Cardiac muscle cell (in vitro differentiated cells and primary cell): ENCODE results near the gene IDUA. TPM values are rescaled to one million over a fixed set of nuclear protein-coding genes. Genes with fewer than 3 reads are reported as not detected.
"Not testable (repeated sequence)": the region's sequence is repeated elsewhere in the genome, so short reads cannot be mapped to it uniquely, and the experiment has no call there.

ENCODE experiments used
- DNase-seq, 2 donors: peaks; one replicate each; pipeline versions ENCODE4 v3.0.0 to v3.0.0-alpha.2; 2010 to 2017; ENCODE audit warnings: low read depth in 1 of 2, low spot score in 1 of 2
- H3K27ac ChIP-seq: fragments of 200-600 bp; sonication (generic); 2 replicates; pipeline ENCODE4 v1.5.1; 2016
- H3K27me3 ChIP-seq: fragments of 200-600 bp; sonication (generic); 2 replicates; pipeline ENCODE4 v1.6.0; 2016; ENCODE audit warnings: control low read depth
- H3K36me3 ChIP-seq: fragments of 200-600 bp; sonication (generic); 2 replicates; pipeline ENCODE4 v1.5.1; 2016; ENCODE audit warnings: control low read depth
- H3K4me1 ChIP-seq: fragments of 200-600 bp; sonication (generic); 2 replicates; pipeline ENCODE4 v1.8.1; 2017; ENCODE audit warnings: low read depth, mild to moderate bottlenecking, mixed run types
- H3K4me3 ChIP-seq: fragments of 200-600 bp; sonication (generic); 2 replicates; pipeline ENCODE4 v1.5.1; 2016; ENCODE audit warnings: mild to moderate bottlenecking
- H3K9me3 ChIP-seq: fragments of 200-600 bp; sonication (generic); 2 replicates; pipeline ENCODE4 v1.5.1; 2017; ENCODE audit warnings: low read depth, mild to moderate bottlenecking, control low read depth
- polyA plus RNA-seq: library from polyadenylated mRNA; unstranded; fragments of >200 nt; fragmentation: Nextera tagmentation; extraction: Ambion mirVana; gene quantifications from 2 replicates; pipeline ENCODE4 v1.2.1, GENCODE V29; 2016
- total RNA-seq: library from RNA; depleted of rRNA; stranded (reverse); fragments of >200 nt; gene quantifications from 2 replicates; pipeline ENCODE4 v1.2.3, GENCODE V29; 2016
- TF ChIP-seq, protein P1 (sequence below): IDR thresholded peaks from 2 replicates; pipeline ENCODE4 v1.5.1; 2012; ENCODE audit warnings: low read depth, mild to moderate bottlenecking, low read length

Gene IDUA
- total and polyA plus RNA-seq, 2 experiments from 2014 or later: 13.0 to 29.9 TPM

DNA sequence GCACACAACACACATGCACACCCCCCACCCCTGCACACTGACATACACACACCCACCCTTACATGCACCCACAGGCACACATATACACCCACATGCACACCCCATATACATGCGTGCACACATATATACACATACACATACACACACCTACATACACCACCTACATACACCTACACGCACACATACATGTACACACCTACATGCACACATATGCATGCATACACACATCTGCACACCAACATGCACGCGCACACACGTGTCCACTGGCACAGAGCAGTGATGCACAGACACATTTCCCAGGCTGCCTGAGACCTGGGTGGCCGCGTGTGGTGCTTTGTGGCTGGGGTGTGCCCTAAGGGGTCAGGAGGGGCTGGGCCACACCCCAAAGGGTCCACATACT, 56.3 kb downstream of the IDUA start:
- no peak for DNase-seq
- Histone ChIP-seq H3K27me3 (peaks cover 29% of the 10 kb centered on the region), H3K4me3 (no peak overlapping the region), H3K9me3 (no peaks in the 10 kb centered on the region), H3K36me3 (no peaks in the 10 kb centered on the region), H3K27ac (no peak overlapping the region), H3K4me1 (no peaks in the 10 kb centered on the region)
- TF ChIP-seq, protein P1, sequence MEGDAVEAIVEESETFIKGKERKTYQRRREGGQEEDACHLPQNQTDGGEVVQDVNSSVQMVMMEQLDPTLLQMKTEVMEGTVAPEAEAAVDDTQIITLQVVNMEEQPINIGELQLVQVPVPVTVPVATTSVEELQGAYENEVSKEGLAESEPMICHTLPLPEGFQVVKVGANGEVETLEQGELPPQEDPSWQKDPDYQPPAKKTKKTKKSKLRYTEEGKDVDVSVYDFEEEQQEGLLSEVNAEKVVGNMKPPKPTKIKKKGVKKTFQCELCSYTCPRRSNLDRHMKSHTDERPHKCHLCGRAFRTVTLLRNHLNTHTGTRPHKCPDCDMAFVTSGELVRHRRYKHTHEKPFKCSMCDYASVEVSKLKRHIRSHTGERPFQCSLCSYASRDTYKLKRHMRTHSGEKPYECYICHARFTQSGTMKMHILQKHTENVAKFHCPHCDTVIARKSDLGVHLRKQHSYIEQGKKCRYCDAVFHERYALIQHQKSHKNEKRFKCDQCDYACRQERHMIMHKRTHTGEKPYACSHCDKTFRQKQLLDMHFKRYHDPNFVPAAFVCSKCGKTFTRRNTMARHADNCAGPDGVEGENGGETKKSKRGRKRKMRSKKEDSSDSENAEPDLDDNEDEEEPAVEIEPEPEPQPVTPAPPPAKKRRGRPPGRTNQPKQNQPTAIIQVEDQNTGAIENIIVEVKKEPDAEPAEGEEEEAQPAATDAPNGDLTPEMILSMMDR: no peak

DNA sequence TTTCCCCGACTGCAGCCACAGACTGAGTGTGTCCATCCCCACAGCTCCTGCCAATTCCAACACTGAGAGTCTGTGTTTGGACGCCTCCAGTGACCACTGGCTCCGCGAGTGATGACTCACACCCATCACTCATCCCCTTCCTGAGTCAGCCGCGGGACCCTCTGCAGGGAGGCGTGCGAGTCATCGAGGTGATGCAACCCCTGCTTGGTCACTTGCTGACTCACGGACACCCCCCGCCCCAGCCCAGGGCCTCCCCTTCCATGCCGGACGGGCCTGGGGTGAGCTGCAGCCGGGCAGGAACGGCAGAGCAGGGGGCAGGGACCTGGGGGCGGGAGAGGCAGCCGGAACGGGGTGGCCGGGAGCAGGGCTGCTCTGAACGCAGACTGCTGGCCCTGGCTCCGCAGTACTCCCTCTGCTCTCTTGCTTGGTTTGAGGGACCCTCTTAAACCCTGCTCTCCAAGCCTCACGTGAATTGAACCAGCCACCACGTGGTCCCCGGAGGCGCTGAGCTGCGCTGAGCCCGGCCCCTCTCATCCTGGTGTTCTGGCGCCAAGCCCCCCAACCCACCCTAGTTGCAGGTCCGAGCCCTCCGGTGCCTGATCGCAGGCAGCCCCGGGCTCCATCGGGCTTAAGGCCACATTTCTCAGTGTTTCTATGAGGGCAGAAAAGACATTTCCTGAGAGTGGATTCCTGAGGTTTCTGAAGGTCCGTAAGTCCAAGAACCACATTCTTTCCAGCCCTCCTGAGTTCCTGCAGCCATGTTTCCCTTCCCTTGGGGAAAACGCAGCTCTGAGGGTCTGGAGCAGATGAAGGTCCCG, 57.0 kb downstream of the IDUA start:
- no peaks in the 10 kb centered on the region for H3K4me1 ChIP-seq

DNA sequence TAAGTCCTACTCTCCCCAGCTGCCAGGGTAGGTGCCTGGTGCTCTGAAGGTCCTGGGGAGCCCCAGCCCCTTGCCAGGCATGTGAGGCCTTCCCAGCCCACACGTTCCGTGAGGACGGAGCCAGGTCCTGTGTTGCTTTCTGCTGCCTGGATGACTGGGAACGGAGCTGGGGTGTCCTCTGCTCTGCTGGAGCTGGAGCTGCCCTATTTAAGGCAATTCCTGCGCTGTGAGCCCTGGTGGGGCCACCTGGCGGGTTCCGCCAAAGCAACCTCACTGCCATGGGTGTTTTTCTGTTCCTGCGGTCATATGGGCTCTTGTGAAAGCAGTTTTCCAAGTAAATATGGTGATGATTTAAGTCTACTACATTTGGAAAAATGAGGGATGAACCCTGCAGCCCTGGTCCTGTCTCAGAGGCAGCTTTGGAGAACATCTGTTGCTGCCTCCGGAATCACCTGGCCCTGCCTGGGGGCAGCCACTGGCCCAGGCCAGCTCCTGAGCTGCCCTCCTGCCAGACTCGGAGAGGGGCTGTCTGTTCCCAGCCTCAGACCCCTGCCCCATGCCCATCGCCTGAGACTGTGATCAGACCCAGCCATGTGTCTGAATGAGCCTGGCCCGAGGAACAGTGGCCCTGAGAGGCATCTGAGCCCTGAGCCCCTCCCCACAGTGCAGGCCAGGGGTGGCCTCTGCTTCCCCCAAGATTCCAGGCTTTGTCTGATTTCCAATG, 57.8 kb downstream of the IDUA start:
- Histone ChIP-seq H3K27me3 (peaks cover 44% of the 10 kb centered on the region), H3K27ac (no peak overlapping the region), H3K9me3 (no peaks in the 10 kb centered on the region), H3K4me3 (no peak overlapping the region), H3K36me3 (no peaks in the 10 kb centered on the region), H3K4me1 (no peaks in the 10 kb centered on the region)
- TF ChIP-seq, protein P1: no peak
- no peak for DNase-seq

More for the DNA sequence above, 57.0 kb downstream of the IDUA start:
- peak in 1 of 2 donors; percentile 99 for DNase-seq
- Histone ChIP-seq H3K36me3 (no peaks in the 10 kb centered on the region), H3K27ac (no peak overlapping the region), H3K27me3 (peaks cover 36% of the 10 kb centered on the region), H3K9me3 (no peaks in the 10 kb centered on the region), H3K4me3 (no peak overlapping the region)
- TF ChIP-seq, protein P1: no peak

DNA sequence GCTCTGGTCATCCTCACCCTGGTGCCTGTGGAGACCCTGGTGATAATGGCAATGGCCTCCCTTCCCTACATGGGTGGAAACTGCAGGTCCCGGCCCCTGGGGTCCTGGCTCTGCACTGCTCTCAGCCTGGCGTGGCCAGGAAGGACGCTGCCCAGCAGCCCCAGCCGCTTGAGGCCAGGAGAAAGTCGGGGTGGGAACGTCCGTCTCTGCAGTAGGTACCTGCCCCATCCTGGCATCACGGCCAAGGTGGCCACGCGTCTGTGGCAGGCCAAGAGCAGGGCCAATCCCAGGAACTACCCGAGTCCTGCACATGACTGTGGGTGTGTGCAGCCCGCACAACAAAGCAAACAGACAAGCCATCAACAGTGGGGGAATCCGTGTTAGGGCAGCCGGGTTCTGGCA, 58.4 kb downstream of the IDUA start:
- Histone ChIP-seq H3K36me3 (no peaks in the 10 kb centered on the region), H3K27me3 (peaks cover 47% of the 10 kb centered on the region), H3K4me3 (no peak overlapping the region), H3K27ac (no peak overlapping the region), H3K9me3 (no peaks in the 10 kb centered on the region), H3K4me1 (no peaks in the 10 kb centered on the region)
- TF ChIP-seq, protein P1: no peak
- DNase-seq: no peak

DNA sequence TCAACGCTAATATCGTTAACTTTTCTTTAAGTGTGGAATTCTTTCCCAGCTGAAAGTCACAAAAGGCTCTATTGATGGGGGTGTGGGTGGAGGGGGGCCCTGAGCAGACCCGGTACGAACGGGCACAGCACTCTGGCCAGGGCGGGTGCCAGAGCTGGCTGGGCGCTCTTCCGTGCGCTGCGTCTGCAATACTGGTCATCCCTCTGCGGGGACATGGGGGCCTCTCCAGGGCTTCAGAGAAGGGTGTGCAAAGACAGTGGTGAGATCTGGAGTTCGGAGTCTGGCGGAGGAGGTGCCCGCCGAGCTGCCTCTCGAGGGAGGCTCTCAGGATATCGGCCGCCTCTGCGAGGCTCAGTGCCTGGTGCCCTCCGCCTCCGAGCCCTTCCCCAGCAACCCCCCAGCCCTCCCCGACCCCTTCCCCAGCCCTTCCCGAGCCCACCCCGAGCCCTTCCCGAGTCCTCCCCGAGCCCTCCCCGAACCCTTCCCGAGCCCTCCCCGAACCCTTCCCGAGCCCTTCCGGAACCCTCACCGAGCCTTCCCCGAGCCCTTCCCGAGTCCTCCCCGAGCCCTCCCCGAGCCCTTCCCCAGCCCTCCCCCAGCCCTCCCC, 58.9 kb downstream of the IDUA start:
- Histone ChIP-seq H3K9me3 (no peaks in the 10 kb centered on the region), H3K27ac (no peak overlapping the region), H3K36me3 (no peaks in the 10 kb centered on the region), H3K27me3 (peaks cover 47% of the 10 kb centered on the region), H3K4me3 (no peak overlapping the region), H3K4me1 (no peaks in the 10 kb centered on the region)
- TF ChIP-seq, protein P1: no peak
- DNase-seq: no peak

DNA sequence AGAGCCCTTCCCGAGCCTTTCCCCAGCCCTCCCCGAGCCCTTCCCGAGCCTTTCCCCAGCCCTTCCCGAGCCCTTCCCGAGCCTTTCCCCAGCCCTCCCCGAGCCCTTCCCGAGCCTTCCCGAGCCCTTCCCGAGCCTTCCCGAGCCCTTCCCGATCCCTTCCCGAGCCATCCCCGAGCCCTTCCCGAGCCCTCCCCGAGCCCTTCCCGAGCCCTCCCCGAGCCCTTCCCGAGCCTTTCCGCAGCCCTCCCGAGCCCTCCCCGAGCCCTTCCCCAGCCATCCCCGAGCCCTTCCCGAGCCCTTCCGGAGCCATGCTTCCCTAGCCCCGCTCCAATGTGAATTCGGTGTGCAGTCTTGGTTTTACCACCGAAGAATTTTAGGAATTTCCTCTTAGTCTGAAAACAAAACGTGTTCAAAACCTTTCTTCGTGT, 59.8 kb downstream of the IDUA start:
- peaks cover 47% of the 10 kb centered on the region for H3K27me3 ChIP-seq
- H3K9me3 ChIP-seq: not testable (repeated sequence)

More for the DNA sequence above, 59.8 kb downstream of the IDUA start:
- H3K36me3 ChIP-seq, H3K4me1 ChIP-seq, H3K4me3 ChIP-seq, H3K27ac ChIP-seq: not testable (repeated sequence)
- DNase-seq: peak; percentile 72 to 77
